ENCODE results near the gene PGF. TPM values are rescaled to one million over a fixed set of nuclear protein-coding genes. Genes with fewer than 3 reads are reported as not detected.

Gene PGF
- total and polyA plus RNA-seq, 2 of the 13 experiments (the other 11 are each of a cell fraction or from before 2014, with no cell fraction given): 10.7 to 27.5 TPM

DNA sequence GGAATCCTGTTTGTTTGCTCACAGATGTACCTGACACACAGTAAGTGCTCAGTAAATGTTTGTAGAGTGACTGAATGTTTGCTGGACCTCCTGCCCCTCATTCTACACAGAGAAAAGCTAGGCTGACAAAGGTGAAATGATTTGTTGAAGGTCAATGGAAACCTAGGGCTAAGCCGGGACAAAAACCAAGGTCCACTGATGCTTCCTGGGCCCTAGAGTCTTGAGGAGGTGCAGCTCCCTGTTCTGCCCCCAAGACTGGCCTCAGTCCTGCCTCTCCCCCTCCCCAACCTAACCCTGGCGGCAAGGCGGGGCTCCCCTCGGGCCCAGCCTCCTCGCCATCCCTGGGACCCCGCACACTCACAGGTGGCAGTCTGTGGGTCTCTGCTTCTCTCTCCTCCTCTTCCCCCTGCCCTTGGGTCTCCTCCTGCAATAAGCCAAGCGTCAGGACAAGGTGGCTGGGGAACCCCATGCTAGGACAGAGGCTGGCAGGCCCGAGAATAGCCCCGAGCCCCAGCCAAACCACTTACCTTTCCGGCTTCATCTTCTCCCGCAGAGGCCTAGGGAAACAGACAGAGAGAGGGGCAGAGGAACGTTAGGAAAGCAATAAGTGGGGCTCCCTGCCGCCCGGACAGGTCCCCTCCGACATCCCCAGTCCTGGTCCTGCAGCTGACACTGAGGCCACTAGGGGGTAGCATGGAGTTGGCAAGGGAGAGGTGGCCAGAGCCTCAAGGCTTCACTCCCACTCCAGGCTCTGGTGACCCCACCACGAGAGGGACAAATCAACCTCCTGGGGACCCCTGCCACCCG, 9.3 kb downstream of the PGF start (continued):
- no peak; the same call in 1 of the 2 replicates for TF ChIP-seq FOXJ3 (CRISPR knock-in tag; IDR thresholded peaks at IDR 0.05; ENCODE audit: borderline replicate concordance)
- TF ChIP-seq MED13 (CRISPR knock-in tag; IDR thresholded peaks at IDR 0.05): no peak
- no peak for TF ChIP-seq ZNF790 (CRISPR knock-in tag; IDR thresholded peaks at IDR 0.05; ENCODE audit: borderline replicate concordance)
- no peak for TF ChIP-seq DR1 (CRISPR knock-in tag; IDR thresholded peaks at IDR 0.05)
- no peak for TF ChIP-seq ADNP (CRISPR knock-in tag; IDR thresholded peaks at IDR 0.05)
- TF ChIP-seq, protein P1, sequence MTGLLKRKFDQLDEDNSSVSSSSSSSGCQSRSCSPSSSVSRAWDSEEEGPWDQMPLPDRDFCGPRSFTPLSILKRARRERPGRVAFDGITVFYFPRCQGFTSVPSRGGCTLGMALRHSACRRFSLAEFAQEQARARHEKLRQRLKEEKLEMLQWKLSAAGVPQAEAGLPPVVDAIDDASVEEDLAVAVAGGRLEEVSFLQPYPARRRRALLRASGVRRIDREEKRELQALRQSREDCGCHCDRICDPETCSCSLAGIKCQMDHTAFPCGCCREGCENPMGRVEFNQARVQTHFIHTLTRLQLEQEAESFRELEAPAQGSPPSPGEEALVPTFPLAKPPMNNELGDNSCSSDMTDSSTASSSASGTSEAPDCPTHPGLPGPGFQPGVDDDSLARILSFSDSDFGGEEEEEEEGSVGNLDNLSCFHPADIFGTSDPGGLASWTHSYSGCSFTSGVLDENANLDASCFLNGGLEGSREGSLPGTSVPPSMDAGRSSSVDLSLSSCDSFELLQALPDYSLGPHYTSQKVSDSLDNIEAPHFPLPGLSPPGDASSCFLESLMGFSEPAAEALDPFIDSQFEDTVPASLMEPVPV (CRISPR knock-in tag; IDR thresholded peaks at IDR 0.05): no peak
- no peak for TF ChIP-seq ZNF83 (CRISPR knock-in tag; IDR thresholded peaks at IDR 0.05; ENCODE audit: borderline replicate concordance)
- TF ChIP-seq SMARCE1 (IDR thresholded peaks at IDR 0.05; ENCODE audit: borderline replicate concordance): no peak
- no peak for TF ChIP-seq TAF15 (IDR thresholded peaks at IDR 0.05; ENCODE audit: low read depth, low read length, poor library complexity, severe bottlenecking)
- TF ChIP-seq, protein P2, sequence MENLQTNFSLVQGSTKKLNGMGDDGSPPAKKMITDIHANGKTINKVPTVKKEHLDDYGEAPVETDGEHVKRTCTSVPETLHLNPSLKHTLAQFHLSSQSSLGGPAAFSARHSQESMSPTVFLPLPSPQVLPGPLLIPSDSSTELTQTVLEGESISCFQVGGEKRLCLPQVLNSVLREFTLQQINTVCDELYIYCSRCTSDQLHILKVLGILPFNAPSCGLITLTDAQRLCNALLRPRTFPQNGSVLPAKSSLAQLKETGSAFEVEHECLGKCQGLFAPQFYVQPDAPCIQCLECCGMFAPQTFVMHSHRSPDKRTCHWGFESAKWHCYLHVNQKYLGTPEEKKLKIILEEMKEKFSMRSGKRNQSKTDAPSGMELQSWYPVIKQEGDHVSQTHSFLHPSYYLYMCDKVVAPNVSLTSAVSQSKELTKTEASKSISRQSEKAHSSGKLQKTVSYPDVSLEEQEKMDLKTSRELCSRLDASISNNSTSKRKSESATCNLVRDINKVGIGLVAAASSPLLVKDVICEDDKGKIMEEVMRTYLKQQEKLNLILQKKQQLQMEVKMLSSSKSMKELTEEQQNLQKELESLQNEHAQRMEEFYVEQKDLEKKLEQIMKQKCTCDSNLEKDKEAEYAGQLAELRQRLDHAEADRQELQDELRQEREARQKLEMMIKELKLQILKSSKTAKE (CRISPR knock-in tag; IDR thresholded peaks at IDR 0.05; ENCODE audit: borderline replicate concordance): peak; percentile 70
- TF ChIP-seq THAP11 (CRISPR knock-in tag; IDR thresholded peaks at IDR 0.05): no peak
- TF ChIP-seq PRDM15 (CRISPR knock-in tag; IDR thresholded peaks at IDR 0.05): no peak
- TF ChIP-seq RBFOX2 (IDR thresholded peaks at IDR 0.05; ENCODE audit: low read depth, low read length): no peak
- TF ChIP-seq, protein P3, sequence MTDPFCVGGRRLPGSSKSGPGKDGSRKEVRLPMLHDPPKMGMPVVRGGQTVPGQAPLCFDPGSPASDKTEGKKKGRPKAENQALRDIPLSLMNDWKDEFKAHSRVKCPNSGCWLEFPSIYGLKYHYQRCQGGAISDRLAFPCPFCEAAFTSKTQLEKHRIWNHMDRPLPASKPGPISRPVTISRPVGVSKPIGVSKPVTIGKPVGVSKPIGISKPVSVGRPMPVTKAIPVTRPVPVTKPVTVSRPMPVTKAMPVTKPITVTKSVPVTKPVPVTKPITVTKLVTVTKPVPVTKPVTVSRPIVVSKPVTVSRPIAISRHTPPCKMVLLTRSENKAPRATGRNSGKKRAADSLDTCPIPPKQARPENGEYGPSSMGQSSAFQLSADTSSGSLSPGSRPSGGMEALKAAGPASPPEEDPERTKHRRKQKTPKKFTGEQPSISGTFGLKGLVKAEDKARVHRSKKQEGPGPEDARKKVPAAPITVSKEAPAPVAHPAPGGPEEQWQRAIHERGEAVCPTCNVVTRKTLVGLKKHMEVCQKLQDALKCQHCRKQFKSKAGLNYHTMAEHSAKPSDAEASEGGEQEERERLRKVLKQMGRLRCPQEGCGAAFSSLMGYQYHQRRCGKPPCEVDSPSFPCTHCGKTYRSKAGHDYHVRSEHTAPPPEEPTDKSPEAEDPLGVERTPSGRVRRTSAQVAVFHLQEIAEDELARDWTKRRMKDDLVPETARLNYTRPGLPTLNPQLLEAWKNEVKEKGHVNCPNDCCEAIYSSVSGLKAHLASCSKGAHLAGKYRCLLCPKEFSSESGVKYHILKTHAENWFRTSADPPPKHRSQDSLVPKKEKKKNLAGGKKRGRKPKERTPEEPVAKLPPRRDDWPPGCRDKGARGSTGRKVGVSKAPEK (CRISPR knock-in tag; IDR thresholded peaks at IDR 0.05; ENCODE audit: borderline replicate concordance): no peak
- TF ChIP-seq ZFP82 (CRISPR knock-in tag; IDR thresholded peaks at IDR 0.05; ENCODE audit: borderline replicate concordance): no peak
- TF ChIP-seq FOXP1 (IDR thresholded peaks at IDR 0.05): 0 out of 2 replicates have a peak, but pooled peaks have one; percentile 37
- peak; percentile 71 for TF ChIP-seq FOXP1 (CRISPR knock-in tag; IDR thresholded peaks at IDR 0.05)
- TF ChIP-seq ZKSCAN8 (CRISPR knock-in tag; IDR thresholded peaks at IDR 0.05; ENCODE audit: borderline replicate concordance): no peak
- no peak for TF ChIP-seq ZNF446 (CRISPR knock-in tag; IDR thresholded peaks at IDR 0.05)
